KBM-7 (cell line): ENCODE data around the gene NUDT2.
"Not testable (repeated sequence)": the region's sequence is repeated elsewhere in the genome, so short reads cannot be mapped to it uniquely, and the experiment has no call there.

Experiments
- DNase-seq: peaks from one replicate; pipeline ENCODE4 v3.0.0-alpha.2; 2015
- in situ Hi-C: fragments of 300-500 bp; cut with MboI; formaldehyde crosslinking; loops from 2 replicates; pipeline ENCODE4 v1.14.3; 2020; ENCODE audit warnings: low sequenced_read_pairs, low pct_unique_long_range_greater_than_20kb, mixed read lengths

Gene NUDT2

GRCh38 chr9:34367751-34368410 lies 38.5 kb downstream of the NUDT2 start:
- in situ Hi-C loops, DNase-seq: not testable (repeated sequence)

GRCh38 chr9:34368796-34369195 lies 39.4 kb downstream of the NUDT2 start:
- in situ Hi-C loops, DNase-seq: not testable (repeated sequence)

GRCh38 chr9:34369636-34370035 lies 40.3 kb downstream of the NUDT2 start:
- no peak for DNase-seq
- in situ Hi-C loops, result no loop called here

GRCh38 chr9:34370335-34370969 lies 41.1 kb downstream of the NUDT2 start:
- in situ Hi-C loops, result no loop called here
- no peak for DNase-seq

GRCh38 chr9:34370970-34371880 lies 41.9 kb downstream of the NUDT2 start:
- in situ Hi-C loops, result no loop called here
- DNase-seq, result no peak

GRCh38 chr9:34371886-34372466 lies 42.6 kb downstream of the NUDT2 start:
- no peak for DNase-seq
- in situ Hi-C loops, result no loop called here

DNA sequence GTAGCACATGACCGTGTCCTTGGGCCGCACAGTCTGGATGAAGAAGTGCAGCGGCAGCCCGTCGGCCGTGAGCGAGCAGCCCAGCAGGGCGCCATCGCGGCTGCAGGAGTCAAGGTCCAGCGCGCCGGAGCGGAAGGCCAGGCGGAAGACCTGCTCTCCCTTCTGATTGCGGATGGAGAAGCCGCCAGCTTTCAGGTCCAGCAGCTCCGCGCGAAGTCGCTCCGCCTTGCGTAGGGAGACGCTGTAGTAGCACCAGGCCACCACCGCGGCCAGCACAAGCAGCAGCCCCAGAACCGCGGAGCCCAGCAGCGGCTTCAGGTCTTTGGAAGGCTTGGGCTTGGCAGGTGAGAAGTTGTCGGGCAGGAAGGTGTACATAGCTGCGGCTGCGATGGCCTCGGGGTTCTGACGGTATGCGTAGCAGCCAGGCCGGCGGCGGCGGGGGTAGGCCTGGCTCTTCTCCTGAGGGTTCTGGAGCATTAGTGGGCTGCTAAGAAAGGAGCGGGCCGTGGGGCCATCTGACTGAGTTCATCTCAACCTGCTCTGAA lies 43.2 kb downstream of the NUDT2 start:
- in situ Hi-C loops, result no loop called here
- DNase-seq, result no peak

DNA sequence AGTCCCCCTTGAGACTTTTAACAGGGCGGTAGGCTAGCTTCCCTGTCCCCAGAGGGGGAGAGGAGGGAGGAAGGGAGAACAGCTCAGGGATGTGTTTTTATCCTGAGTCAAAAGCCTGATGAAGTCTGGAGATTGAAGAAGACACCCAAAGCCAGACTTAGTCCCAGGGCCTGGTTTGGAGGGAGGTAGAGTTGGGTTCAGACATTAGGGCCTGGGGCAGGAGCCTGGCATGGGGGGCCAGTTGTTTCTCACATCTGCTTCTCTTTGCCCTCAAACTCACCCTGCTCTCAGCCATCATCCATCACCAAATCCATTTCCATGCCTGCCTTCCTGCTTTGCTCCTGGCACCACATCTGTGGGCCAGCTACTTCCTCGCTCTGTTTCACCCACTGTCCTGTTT lies 44.4 kb downstream of the NUDT2 start:
- DNase-seq, result no peak
- in situ Hi-C loops, result no loop called here

DNA sequence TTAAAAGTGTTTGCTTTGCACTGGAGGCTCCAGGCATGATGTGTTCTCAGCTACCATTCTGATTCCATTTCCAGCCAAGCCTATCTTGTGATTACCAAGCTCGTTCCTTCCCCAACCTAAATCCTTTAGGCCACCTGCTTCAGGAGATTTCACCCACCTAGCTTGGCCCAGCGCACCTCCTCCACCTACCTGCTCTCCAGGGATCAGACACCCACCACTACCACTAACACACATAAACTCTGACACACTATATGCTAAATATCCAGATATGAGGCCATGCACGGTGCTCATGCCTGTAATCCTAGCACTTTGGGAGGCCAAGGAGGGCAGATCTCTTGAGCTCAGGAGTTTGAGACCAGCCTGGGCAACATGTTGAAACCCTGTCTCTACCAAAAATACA lies 45.0 kb downstream of the NUDT2 start:
- DNase-seq, result no peak
- in situ Hi-C loops, result no loop called here

- DNase-seq, result peak; percentile 11
- in situ Hi-C loops, result no loop called here
Measured at GRCh38 chr9:34374905-34375552, 45.7 kb downstream of the NUDT2 start.

GRCh38 chr9:34375901-34376595 lies 46.7 kb downstream of the NUDT2 start:
- in situ Hi-C loops, result no loop called here
- DNase-seq, result peak; percentile 70

DNA sequence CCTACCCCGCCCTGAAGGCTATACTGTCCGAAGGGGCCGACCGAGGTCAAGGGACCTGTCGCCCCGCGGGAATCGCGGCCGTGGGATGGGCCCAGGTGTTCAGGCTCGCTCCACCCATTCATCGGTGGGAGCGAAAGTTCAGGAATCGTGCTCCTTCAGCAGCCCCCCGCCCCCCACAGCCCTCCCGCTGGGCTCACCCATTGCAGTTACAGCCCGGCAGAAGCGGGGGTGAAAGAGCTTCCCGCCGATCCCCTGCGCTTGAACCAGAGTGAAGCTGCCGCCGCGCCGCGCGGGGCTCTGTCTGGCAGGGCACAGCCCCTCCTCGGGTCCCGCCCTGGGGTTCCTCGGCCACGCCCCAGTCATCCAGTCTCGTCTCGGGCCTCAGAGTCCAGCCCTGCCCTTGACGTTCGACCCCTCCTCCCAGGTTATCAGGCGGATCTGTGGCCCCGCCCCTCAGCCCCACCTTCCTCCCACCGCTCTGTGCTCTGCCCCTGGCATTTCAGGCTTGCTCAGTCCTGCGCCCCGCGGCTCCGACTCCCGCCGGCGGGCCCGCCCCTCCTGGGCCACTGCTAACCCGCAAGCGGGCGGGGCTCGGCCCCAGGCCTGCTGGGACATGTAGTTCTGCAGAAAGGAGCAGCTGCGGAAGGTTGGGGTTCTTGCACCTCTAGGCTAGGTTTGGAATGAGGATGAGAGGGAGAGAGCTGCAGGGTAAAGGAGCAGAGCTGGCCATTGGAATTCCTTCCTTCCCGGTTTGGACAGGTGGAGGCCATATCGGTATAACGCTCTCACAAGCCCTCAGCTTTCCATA lies 47.4 kb downstream of the NUDT2 start, which contains the start of gene MYORG:
MYORG (minus strand) TSS at position 303 of the 808 bp plus-strand sequence. CDS start 3,955 bp downstream, outside the sequence.
- DNase-seq, result peak; percentile 99
- in situ Hi-C loops, result no loop called here

- in situ Hi-C loops, result no loop called here
- DNase-seq, result no peak
Measured at GRCh38 chr9:34377404-34377746, 48.0 kb downstream of the NUDT2 start.

GRCh38 chr9:34378376-34379060 lies 49.1 kb downstream of the NUDT2 start:
- in situ Hi-C loops, result no loop called here

GRCh38 chr9:34379334-34380033 lies 50.1 kb downstream of the NUDT2 start:
- in situ Hi-C loops, result no loop called here

More at GRCh38 chr9:34378376-34379060, 49.1 kb downstream of the NUDT2 start:
- no peak for DNase-seq

GRCh38 chr9:34380034-34380510 lies 50.7 kb downstream of the NUDT2 start:
- in situ Hi-C loops, result no loop called here
- DNase-seq, result no peak

More at GRCh38 chr9:34379334-34380033, 50.1 kb downstream of the NUDT2 start:
- peak; percentile 96 for DNase-seq
